Measurements from ENCODE around the gene BNC2. TPM values are rescaled to one million over a fixed set of nuclear protein-coding genes. Genes with fewer than 3 reads are reported as not detected.

Gene BNC2
- total RNA-seq, 2 experiments from 2014 or later = not detected

DNA sequence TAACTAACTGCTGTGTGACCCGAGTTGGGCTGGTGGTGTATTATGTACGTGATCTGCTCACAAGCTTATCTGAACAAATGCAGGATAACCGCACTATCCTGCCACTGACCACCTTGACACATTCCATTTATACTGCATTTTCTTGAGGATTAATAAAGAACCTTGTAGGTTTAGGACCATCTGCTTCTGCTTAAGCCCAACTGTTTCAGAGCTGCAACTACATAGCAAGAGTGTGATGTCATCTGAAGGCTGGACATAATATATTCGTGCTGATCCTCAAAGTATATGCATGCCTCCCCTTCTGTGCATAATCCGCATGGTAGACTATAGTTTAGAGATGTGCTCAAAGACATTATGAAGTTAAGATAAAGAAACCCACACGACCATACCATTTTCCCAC is 435.9 kb downstream of the BNC2 start:
- no peak overlapping the region for H3K4me3 ChIP-seq (ENCODE audit: low read depth, low read length, poor library complexity, severe bottlenecking)
- H3K79me2 ChIP-seq (ENCODE audit: insufficient read depth, low read depth, low read length) = no peaks in the 10 kb centered on the region
- no TSS peak for BruUV-seq (replicated peaks)
- TF ChIP-seq, protein P1, sequence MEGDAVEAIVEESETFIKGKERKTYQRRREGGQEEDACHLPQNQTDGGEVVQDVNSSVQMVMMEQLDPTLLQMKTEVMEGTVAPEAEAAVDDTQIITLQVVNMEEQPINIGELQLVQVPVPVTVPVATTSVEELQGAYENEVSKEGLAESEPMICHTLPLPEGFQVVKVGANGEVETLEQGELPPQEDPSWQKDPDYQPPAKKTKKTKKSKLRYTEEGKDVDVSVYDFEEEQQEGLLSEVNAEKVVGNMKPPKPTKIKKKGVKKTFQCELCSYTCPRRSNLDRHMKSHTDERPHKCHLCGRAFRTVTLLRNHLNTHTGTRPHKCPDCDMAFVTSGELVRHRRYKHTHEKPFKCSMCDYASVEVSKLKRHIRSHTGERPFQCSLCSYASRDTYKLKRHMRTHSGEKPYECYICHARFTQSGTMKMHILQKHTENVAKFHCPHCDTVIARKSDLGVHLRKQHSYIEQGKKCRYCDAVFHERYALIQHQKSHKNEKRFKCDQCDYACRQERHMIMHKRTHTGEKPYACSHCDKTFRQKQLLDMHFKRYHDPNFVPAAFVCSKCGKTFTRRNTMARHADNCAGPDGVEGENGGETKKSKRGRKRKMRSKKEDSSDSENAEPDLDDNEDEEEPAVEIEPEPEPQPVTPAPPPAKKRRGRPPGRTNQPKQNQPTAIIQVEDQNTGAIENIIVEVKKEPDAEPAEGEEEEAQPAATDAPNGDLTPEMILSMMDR (conservative IDR thresholded peaks at IDR 0.05; ENCODE audit: low read length) = no peak
- TF ChIP-seq EZH2phosphoT487 (IDR thresholded peaks at IDR 0.05; ENCODE audit: borderline replicate concordance, low read depth, low read length) = no peak
- no peak overlapping the region for H3K4me2 ChIP-seq (ENCODE audit: low read length)
- no peaks in the 10 kb centered on the region for H3K9me2 ChIP-seq (ENCODE audit: insufficient read depth, low read length)
- no peak overlapping the region for H2AFZ ChIP-seq (ENCODE audit: low read length)
- H3K27ac ChIP-seq (ENCODE audit: low read depth, low read length, poor library complexity, severe bottlenecking) = no peak overlapping the region
- no peak for DNase-seq (ENCODE audit: low spot score)
- CTCF ChIA-PET (ENCODE audit: unreplicated experiment) = no interaction called here
- no peaks in the 10 kb centered on the region for H3K4me1 ChIP-seq (ENCODE audit: insufficient read depth, low read length, poor library complexity, severe bottlenecking)
- POLR2A ChIA-PET = no interaction called here
- intact Hi-C loops (cut with micrococcal nuclease; ENCODE audit: unreplicated experiment) = no loop called here
- H3K9me3 ChIP-seq (ENCODE audit: low read length) = no peaks in the 10 kb centered on the region
- H3K36me3 ChIP-seq (ENCODE audit: insufficient read depth, low read length) = no peaks in the 10 kb centered on the region
- no peaks in the 10 kb centered on the region for H4K20me1 ChIP-seq (ENCODE audit: insufficient read depth, low read length)

DNA sequence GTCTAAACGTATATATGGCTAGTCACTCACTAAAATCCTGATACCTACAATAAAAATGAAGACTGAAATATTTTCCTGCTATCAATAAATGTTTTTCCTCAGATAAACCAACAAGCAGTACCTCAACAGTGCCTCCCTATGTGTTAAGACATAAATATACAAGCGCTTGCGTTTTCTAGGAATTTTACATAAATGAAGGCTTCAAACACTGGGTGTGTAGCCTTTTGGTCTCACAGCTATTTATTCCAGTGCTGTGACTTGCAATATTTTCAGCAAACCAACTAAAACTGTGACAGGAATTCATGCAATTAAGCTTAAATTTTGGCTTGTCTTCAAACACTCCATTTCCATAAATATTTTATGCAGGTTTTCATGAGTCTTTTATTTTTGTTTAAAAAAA is 437.0 kb downstream of the BNC2 start:
- Histone ChIP-seq H3K27ac (ENCODE audit: low read depth, low read length, poor library complexity, severe bottlenecking) (no peak overlapping the region), H2AFZ (ENCODE audit: low read length) (no peak overlapping the region), H3K36me3 (ENCODE audit: insufficient read depth, low read length) (no peaks in the 10 kb centered on the region), H3K4me2 (ENCODE audit: low read length) (no peak overlapping the region), H3K4me1 (ENCODE audit: insufficient read depth, low read length, poor library complexity, severe bottlenecking) (no peaks in the 10 kb centered on the region), H3K9me3 (ENCODE audit: low read length) (no peaks in the 10 kb centered on the region), H3K4me3 (ENCODE audit: low read depth, low read length, poor library complexity, severe bottlenecking) (no peak overlapping the region), H4K20me1 (ENCODE audit: insufficient read depth, low read length) (no peaks in the 10 kb centered on the region), H3K9me2 (ENCODE audit: insufficient read depth, low read length) (no peaks in the 10 kb centered on the region), H3K79me2 (ENCODE audit: insufficient read depth, low read depth, low read length) (no peaks in the 10 kb centered on the region)
- no TSS peak for BruUV-seq (replicated peaks)
- TF ChIP-seq, protein P1 (conservative IDR thresholded peaks at IDR 0.05; ENCODE audit: low read length) = no peak
- no peak for TF ChIP-seq EZH2phosphoT487 (IDR thresholded peaks at IDR 0.05; ENCODE audit: borderline replicate concordance, low read depth, low read length)
- CTCF ChIA-PET (ENCODE audit: unreplicated experiment) = no interaction called here
- DNase-seq (ENCODE audit: low spot score) = no peak
- POLR2A ChIA-PET = no interaction called here
- intact Hi-C loops (cut with micrococcal nuclease; ENCODE audit: unreplicated experiment) = no loop called here

DNA sequence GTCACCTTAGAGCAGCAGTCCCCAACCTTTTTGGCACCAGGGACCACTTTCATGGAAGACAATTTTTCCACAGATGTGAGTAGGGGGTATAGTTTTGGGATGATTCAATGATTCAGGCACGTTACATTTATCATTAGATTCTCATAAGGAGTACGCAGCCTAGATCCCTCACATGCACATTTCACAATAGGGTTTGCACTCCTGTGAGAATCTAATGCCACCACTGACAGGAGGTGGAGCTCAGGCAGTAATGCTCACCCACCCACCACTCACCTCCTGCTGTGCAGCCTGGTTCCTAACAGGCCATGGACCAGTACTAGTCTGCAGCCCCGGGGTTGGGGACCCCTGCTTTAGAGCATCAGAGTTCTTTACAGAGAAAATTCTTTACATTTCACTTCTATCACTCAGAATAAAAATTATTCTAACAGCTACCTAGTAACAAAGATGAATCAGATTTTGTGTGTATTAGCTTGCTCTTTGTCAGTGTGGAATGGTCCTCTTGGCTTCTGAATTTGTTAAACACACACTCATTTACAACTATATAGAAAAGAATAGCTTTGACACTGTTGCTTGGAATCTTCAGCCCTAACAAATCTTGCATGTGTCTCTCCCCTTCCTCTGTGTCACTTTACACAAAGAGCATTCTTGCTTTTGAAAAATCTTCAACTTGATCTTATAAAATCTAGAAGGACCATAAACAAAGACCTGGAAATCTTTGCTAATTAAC is 438.6 kb downstream of the BNC2 start:
- Histone ChIP-seq H4K20me1 (ENCODE audit: insufficient read depth, low read length) (no peaks in the 10 kb centered on the region), H3K9me2 (ENCODE audit: insufficient read depth, low read length) (no peaks in the 10 kb centered on the region), H3K27ac (ENCODE audit: low read depth, low read length, poor library complexity, severe bottlenecking) (no peak overlapping the region), H3K79me2 (ENCODE audit: insufficient read depth, low read depth, low read length) (no peaks in the 10 kb centered on the region), H3K4me2 (ENCODE audit: low read length) (no peak overlapping the region), H3K9me3 (ENCODE audit: low read length) (no peaks in the 10 kb centered on the region), H3K4me3 (ENCODE audit: low read depth, low read length, poor library complexity, severe bottlenecking) (no peak overlapping the region), H2AFZ (ENCODE audit: low read length) (no peak overlapping the region), H3K36me3 (ENCODE audit: insufficient read depth, low read length) (no peaks in the 10 kb centered on the region), H3K4me1 (ENCODE audit: insufficient read depth, low read length, poor library complexity, severe bottlenecking) (no peaks in the 10 kb centered on the region)
- DNase-seq (ENCODE audit: low spot score) = no peak
- TF ChIP-seq, protein P1 (conservative IDR thresholded peaks at IDR 0.05; ENCODE audit: low read length) = no peak
- TF ChIP-seq EZH2phosphoT487 (IDR thresholded peaks at IDR 0.05; ENCODE audit: borderline replicate concordance, low read depth, low read length) = no peak
- intact Hi-C loops (cut with micrococcal nuclease; ENCODE audit: unreplicated experiment) = no loop called here
- BruUV-seq (replicated peaks) = no TSS peak
- ChIA-PET POLR2A (no interaction called here), CTCF (ENCODE audit: unreplicated experiment) (no interaction called here)

Measured in OCI-LY7 (cell line).